ENCODE data around the gene KIRREL3.

Gene KIRREL3

GRCh38 chr11:126496576-126497337 is 503.8 kb downstream of the KIRREL3 start:
- DNase-seq: no peak

GRCh38 chr11:126495281-126496220 is 505.0 kb downstream of the KIRREL3 start:
- no peak for DNase-seq

- DNase-seq: no peak
These were observed 505.7 kb downstream of the KIRREL3 start for GRCh38 chr11:126494831-126495230.

- no peak for DNase-seq
These were observed 508.1 kb downstream of the KIRREL3 start for GRCh38 chr11:126492331-126493082.

- DNase-seq: no peak
These were observed 509.5 kb downstream of the KIRREL3 start for GRCh38 chr11:126491092-126491491.

GRCh38 chr11:126489836-126490660 is 510.5 kb downstream of the KIRREL3 start:
- no peak for DNase-seq

GRCh38 chr11:126488591-126489370 is 511.8 kb downstream of the KIRREL3 start:
- DNase-seq: no peak

- no peak for DNase-seq
These were observed 512.9 kb downstream of the KIRREL3 start for GRCh38 chr11:126487711-126488110.

- no peak for DNase-seq
These were observed 514.5 kb downstream of the KIRREL3 start for GRCh38 chr11:126485986-126486635.

- DNase-seq: no peak
These were observed 515.4 kb downstream of the KIRREL3 start for GRCh38 chr11:126485021-126485792.

GRCh38 chr11:126484266-126484665 is 516.3 kb downstream of the KIRREL3 start:
- DNase-seq: no peak

GRCh38 chr11:126483621-126484195 is 516.9 kb downstream of the KIRREL3 start:
- DNase-seq: no peak

- no peak for DNase-seq
These were observed 517.9 kb downstream of the KIRREL3 start for GRCh38 chr11:126482586-126483108.

GRCh38 chr11:126481303-126481680 is 519.3 kb downstream of the KIRREL3 start:
- no peak for DNase-seq

- DNase-seq: peak; percentile 51
These were observed 519.9 kb downstream of the KIRREL3 start for GRCh38 chr11:126480410-126481302.

GRCh38 chr11:126480015-126480409 is 520.6 kb downstream of the KIRREL3 start:
- DNase-seq: no peak

GRCh38 chr11:126479178-126479930 is 521.2 kb downstream of the KIRREL3 start:
- DNase-seq: no peak

GRCh38 chr11:126478466-126478865 is 522.1 kb downstream of the KIRREL3 start:
- DNase-seq: no peak
